ENCODE data around the gene TSPO.

DNA sequence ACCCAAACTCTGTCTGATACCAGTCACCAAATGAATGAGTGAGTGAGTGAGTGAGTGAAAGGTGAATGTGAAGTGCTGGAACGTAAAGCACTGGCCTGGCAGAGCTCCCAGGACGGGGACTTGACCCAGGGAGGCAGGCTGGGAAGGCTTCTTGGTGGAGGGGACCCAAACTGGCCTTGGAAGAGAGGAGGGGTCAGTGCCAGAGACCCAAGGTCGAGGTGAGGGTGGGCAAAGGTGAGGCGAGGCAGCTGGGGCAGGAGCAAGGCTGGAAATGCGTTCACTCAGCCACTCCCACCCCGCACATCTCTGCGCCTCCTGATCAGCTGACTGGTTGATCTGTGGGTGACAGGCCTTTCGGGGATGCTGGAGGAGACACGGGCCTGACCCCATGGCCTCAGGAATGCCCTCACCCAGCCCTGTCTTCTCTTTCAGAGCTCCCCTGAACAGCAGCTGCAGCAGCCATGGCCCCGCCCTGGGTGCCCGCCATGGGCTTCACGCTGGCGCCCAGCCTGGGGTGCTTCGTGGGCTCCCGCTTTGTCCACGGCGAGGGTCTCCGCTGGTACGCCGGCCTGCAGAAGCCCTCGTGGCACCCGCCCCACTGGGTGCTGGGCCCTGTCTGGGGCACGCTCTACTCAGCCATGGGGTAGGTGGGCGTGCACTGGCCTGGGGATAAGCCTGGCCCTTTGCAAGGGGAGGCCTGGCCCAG, 7.6 kb downstream of the TSPO start:
- no peak for TF ChIP-seq EP300 (IDR thresholded peaks at IDR 0.05)
- TF ChIP-seq POLR2AphosphoS5 (IDR thresholded peaks at IDR 0.05) = no peak
